Fibroblast of the aortic adventitia (primary cell): ENCODE data around the gene HMGN1. TPM values are rescaled to one million over a fixed set of nuclear protein-coding genes. Genes with fewer than 3 reads are reported as not detected.

Experiments
- DNase-seq: peaks from one replicate; pipeline ENCODE4 v3.0.0-alpha.2; 2010; ENCODE audit warnings: low read depth
- H3K4me3 ChIP-seq: 2 replicates; pipeline ENCODE4 v1.5.1; 2011; ENCODE audit warnings: low read depth, mild to moderate bottlenecking, control low read depth, low read length, moderate library complexity
- small RNA-seq: library from RNA; depleted of rRNA; stranded (forward); fragments of <200 nt; gene quantifications from one replicate; pipeline ENCODE3, GENCODE V24; 2012
- total RNA-seq: library from RNA; depleted of rRNA; stranded (reverse); fragments of >200 nt; gene quantifications from 2 replicates; pipeline ENCODE4 v1.2.3, GENCODE V29; 2012; ENCODE audit warnings: low replicate concordance
- TF ChIP-seq, protein P1 (sequence below): IDR thresholded peaks from 2 replicates; pipeline ENCODE4 v1.5.1; 2011; ENCODE audit warnings: mild to moderate bottlenecking, low read length, control low read depth, inconsistent platforms; ENCODE audit not compliant: insufficient read depth

The HMGN1 gene
- total RNA-seq, 1 donor = 165 TPM

DNA sequence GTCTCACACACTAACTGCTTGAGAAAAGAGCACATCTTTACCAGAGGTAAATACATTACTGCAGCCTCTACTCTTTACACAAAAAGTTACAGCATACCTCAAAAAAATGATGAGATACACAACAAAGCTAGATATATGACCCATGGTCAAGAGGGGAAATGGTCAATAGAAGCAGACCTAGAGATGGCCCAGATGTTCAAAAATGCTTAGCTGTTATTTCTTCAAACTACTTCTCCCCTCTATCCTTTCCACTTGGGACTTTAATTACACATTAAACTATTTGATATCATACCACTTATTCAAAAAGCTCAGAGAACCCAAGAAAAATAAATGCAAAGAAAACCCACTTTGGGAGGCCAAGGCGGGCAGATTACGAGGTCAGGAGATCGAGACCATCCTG, 48.3 kb downstream of the HMGN1 start:
- DNase-seq = no peak
- TF ChIP-seq, protein P1, sequence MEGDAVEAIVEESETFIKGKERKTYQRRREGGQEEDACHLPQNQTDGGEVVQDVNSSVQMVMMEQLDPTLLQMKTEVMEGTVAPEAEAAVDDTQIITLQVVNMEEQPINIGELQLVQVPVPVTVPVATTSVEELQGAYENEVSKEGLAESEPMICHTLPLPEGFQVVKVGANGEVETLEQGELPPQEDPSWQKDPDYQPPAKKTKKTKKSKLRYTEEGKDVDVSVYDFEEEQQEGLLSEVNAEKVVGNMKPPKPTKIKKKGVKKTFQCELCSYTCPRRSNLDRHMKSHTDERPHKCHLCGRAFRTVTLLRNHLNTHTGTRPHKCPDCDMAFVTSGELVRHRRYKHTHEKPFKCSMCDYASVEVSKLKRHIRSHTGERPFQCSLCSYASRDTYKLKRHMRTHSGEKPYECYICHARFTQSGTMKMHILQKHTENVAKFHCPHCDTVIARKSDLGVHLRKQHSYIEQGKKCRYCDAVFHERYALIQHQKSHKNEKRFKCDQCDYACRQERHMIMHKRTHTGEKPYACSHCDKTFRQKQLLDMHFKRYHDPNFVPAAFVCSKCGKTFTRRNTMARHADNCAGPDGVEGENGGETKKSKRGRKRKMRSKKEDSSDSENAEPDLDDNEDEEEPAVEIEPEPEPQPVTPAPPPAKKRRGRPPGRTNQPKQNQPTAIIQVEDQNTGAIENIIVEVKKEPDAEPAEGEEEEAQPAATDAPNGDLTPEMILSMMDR = no peak
- H3K4me3 ChIP-seq = no peak overlapping the region

DNA sequence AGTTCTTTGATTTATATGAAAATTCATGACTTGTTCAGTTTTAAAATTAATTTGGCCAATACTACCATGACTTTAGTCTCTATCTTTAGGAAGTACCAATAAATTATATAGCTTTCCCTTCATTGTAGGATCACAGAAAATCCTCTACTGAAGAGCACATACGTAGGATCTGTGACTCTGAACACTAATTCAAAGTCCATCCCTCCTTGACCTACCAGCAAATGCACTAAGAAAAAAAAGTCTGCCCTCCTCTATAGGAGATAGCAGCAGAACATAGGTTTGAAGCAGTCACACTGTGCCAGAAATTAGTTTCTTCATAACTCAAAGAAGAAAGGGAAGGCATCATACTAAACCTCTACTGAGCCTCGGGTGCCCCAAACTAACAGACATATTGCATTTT, 52.0 kb downstream of the HMGN1 start:
- DNase-seq = no peak
- no peak overlapping the region for H3K4me3 ChIP-seq
- TF ChIP-seq, protein P1 = no peak

Small RNA genes lying within 50 kb of the gene (small RNA-seq; reads per million reads assigned to genes)
- not detected for gene RF00019

Other genes with a start within 250 kb of the HMGN1 start
- 13.3 and 91.1 TPM in 2 replicates for gene PSMG1, start 165.6 kb downstream of the HMGN1 start, total RNA-seq
- 54.0 and 80.5 TPM in 2 replicates for gene BRWD1, start 35.5 kb downstream of the HMGN1 start, total RNA-seq
- gene LCA5L, start 96.7 kb upstream of the HMGN1 start, total RNA-seq = 0.65 and 3.1 TPM in 2 replicates
- gene SH3BGR, start 102.9 kb upstream of the HMGN1 start, total RNA-seq = 6.2 and 11.0 TPM in 2 replicates